Keratinocyte (primary cell): Measurements from ENCODE around the gene MCM10.

Source experiments
- EZH2 ChIP-seq: IDR thresholded peaks from one replicate; pipeline ENCODE4 v1.6.1; 2012; ENCODE audit warnings: inconsistent platforms, mild to moderate bottlenecking, low read length, moderate library complexity
- TF ChIP-seq, protein P1 (sequence below), 3 experiments: IDR thresholded peaks in 1 of 3; conservative IDR thresholded peaks in 1 of 3; optimal IDR thresholded peaks in 1 of 3; 2 replicates in 2 of 3; 3 replicates in 1 of 3; pipeline versions ENCODE3 to v1.5.1; 2011; ENCODE audit warnings: low read length in 3 of 3, mild to moderate bottlenecking in 3 of 3, moderate library complexity in 2 of 3, control low read depth in 1 of 3, inconsistent platforms in 1 of 3; ENCODE audit not compliant: insufficient read depth in 2 of 3; ENCODE audit errors: extremely low read depth in 1 of 3

DNA sequence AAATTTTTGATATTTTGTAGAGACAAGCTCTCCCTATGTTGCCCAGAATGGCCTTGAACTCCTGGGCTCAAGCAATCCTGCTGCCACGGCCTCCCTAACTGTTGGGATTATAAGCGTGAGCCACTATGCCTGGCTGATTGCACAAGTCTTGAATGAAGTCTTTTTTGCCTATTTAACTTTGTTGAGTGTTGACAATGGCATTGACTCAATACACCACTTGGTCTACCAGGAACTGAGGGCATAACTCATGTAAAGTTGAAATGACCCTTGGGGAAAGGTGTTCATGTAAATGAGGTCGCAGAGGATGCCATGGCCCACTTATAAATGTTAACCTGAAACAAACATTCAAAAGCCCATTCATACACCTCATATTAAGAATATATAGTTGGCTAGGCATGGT lies 80.3 kb downstream of the MCM10 start:
- TF ChIP-seq, protein P1, sequence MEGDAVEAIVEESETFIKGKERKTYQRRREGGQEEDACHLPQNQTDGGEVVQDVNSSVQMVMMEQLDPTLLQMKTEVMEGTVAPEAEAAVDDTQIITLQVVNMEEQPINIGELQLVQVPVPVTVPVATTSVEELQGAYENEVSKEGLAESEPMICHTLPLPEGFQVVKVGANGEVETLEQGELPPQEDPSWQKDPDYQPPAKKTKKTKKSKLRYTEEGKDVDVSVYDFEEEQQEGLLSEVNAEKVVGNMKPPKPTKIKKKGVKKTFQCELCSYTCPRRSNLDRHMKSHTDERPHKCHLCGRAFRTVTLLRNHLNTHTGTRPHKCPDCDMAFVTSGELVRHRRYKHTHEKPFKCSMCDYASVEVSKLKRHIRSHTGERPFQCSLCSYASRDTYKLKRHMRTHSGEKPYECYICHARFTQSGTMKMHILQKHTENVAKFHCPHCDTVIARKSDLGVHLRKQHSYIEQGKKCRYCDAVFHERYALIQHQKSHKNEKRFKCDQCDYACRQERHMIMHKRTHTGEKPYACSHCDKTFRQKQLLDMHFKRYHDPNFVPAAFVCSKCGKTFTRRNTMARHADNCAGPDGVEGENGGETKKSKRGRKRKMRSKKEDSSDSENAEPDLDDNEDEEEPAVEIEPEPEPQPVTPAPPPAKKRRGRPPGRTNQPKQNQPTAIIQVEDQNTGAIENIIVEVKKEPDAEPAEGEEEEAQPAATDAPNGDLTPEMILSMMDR (optimal IDR thresholded peaks at IDR 0.05 in 1 of 3, IDR thresholded peaks at IDR 0.05 in 1 of 3, conservative IDR thresholded peaks at IDR 0.05 in 1 of 3; ENCODE audit: extremely low read depth in 1 of 3, insufficient read depth in 2 of 3, low read length in 3 of 3): no peak
- no peak for TF ChIP-seq EZH2
